KBM-7 (cell line): ENCODE results near the gene UCK2.

ENCODE experiments used
- DNase-seq: peaks from one replicate; pipeline ENCODE4 v3.0.0-alpha.2; 2015
- in situ Hi-C: fragments of 300-500 bp; cut with MboI; formaldehyde crosslinking; loops from 2 replicates; pipeline ENCODE4 v1.14.3; 2020; ENCODE audit warnings: low sequenced_read_pairs, low pct_unique_long_range_greater_than_20kb, mixed read lengths

Gene UCK2

DNA sequence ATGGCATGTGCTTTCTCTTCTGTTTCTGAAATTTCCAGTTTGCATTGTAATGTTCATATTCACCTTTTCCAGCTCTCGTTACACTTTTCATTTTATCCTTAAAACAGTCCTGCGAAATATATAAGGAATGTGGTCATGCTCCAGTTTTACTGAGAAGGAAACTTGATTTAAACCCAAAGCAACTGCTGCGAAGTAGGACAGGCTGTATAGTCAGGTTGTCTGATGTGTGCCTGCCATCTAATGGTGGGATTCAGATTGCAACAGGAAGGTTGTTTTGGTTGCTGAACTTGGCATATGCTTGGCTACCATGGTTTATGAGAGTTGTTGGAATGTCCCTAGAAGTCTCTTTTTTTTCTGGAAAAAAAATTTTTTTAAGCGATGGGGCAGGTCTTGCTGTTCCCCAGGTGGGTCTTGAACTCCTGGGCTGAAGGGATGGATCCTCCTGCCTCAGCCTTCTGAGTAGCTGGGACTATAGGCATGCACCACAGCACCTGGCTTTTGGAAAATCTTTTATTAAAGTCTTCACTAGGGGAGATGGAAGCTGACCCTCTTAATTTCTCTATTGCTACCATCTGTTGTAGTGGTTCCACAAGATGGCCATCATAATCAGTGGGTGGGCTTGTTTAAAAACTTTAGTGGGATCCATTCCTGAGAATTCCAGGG is 86.9 kb downstream of the UCK2 start:
- DNase-seq: peak; percentile 78
- in situ Hi-C loops: loop anchor here (25.0 kb wide), 2 partner anchors 302 to 527 kb away; no protein-coding TSS in a partner anchor

DNA sequence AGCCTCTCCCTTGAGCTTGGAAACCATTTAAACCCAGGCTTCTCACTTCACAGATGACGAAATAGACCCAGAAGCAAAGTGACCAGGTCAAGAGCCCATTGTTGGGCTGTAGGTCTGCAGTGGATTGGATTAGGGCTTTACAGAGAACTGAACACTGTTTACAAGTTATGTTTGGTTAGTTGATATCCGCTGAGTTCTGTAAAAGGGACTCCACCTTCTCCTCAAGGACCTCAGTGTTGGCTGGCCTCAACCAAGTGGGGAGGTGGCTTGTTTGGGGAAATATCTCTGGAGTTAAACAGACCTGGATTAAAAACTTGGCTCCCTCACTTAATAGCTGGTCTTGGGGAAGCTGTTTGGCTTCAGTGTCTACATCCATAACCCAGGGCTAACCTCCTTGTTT is 88.1 kb downstream of the UCK2 start:
- in situ Hi-C loops: loop anchor here (25.0 kb wide), 2 partner anchors 303 to 528 kb away; no protein-coding TSS in a partner anchor
- no peak for DNase-seq

DNA sequence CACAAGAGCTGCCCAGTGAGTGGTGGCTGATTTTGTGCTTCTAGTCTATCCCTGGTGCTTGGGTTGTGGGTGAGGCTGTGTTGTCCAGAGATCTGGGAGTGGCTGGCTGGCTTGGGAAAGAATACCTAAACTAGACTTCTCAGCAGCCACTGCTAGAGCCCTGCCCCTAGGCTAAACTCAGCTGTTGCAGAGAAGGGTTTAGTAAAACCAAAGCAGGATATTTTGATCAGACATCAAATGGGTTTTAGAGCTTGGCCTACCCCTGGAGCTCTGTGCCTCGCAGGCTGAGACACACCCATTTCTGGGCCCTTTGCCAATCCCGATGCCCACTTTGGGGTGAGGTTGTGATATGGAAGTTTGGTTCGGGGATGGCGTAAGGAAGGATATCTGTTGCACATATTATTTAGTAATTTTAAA is 88.5 kb downstream of the UCK2 start:
- in situ Hi-C loops: loop anchor here (25.0 kb wide), 2 partner anchors 304 to 529 kb away; no protein-coding TSS in a partner anchor

DNA sequence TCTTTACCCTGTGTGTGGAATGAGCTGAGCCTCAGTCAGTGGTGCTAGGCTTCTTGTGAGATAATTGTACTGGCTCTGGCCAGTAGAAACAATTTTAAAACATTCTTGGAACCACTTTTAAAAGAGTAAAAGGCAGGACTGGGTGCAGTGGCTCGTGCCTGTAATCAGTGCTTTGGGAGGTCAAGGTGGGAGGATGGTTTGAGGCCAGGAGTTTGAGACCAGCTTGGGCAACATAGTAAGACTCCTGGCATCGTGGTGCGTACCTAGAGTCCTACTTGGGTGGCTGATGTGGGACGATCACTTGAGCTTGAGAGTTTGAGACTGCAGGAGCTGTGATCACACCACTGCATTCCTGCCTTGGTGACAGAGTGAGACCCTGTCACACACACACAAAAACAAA is 89.8 kb downstream of the UCK2 start:
- DNase-seq: no peak
- in situ Hi-C loops: loop anchor here (25.0 kb wide), 2 partner anchors 305 to 530 kb away; no protein-coding TSS in a partner anchor

More for the DNA sequence above, 88.5 kb downstream of the UCK2 start:
- DNase-seq: no peak

DNA sequence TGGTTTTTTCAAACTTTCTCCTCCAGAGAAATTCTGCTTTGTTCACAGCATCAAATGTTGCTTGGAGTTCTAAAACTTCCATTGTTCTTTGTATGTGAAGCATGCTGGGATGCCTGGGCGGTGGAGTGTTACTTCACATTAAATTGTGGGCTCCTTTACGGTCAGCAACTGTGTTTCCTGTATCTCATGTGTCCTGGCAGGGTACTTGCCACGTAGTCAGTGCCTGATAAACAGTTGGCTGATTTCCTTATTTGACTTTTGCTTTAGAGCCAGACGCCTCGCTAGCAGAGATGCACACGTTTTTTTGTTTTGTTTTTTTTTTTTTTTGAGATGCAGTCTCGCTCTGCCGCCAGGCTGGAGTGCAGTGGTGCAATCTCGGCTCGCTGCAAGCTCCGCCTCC is 96.7 kb downstream of the UCK2 start:
- DNase-seq: no peak

DNA sequence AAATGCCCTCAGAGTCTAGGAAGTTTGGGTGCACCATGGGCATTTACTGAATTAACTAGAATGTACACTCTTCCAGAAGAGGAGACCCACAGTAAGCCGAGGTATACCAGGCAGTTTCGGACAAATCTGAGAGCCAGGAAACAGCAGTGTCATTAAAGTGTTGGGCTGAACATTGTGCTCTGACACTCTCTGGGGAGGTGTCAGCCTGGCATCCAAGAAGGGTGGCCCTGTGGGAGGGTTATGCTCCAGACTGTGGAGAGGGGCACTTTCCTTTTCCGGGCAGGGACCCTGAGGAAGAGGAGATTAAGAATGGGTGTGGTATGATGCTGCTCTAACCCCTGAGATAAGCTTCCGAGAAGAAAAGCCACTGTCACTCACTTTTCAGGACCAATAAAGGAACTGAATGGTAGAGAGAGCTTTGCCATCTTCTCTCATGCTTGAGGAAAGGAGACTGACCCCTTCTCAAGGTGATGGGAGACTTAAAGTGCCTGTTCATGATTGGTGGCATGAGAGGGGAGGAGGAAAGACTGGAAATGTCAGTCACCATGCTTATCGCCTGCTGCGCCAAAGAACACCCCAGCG is 98.2 kb downstream of the UCK2 start:
- in situ Hi-C loops: no loop called here

More for the DNA sequence above, 96.7 kb downstream of the UCK2 start:
- in situ Hi-C loops: loop anchor here (25.0 kb wide), 2 partner anchors 312 to 537 kb away; no protein-coding TSS in a partner anchor

DNA sequence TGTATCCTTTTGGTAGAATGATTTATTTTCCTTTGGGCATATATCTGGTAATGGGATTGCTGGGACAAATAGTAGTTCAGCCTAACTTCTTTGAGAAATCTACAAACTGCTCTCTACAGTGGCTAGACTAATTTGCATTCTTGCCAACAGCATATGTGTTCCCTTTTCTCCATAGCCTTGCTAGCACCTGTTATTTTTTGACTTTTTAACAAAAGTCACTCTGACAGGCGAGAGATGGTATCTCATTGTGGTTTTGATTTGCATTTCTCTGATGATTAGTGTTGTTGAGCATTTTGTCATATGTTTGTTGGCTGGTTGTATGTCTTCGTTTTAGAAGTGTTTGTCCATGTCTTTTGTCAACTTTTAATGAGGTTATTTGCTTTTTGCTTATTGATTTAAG is 99.8 kb downstream of the UCK2 start:
- in situ Hi-C loops: no loop called here
- DNase-seq: no peak

More for the DNA sequence above, 98.2 kb downstream of the UCK2 start:
- DNase-seq: no peak

DNA sequence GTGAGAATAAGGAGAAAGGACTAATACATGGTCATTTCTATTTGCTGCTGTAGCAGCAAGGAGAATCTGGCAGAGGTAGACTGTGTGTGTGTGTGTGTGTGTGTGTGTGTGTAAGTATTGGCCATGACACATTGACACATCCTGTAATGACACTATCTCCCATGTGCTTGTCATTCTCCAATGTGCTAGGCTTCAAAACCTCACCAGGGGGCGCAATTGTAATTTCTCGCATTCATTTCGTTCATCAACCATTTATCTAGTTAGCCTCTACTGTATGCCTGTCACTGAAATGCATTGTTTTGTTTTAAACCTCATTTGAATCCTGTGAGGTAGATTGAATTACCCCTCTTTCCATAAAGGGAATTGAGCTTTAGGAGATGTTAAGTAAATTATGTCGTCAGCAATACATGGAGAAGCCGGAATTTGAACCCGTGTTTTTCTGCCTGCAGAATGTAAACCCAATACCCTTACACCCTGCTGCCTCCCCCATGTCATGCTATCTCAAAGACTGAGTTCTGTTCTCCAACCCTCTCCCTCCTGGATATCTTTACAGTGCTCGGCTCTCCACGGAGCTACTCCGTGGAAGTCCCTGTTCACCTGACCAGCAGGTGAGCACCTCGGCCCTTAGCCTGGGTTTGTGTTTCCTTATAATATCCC is 100.8 kb downstream of the UCK2 start:
- in situ Hi-C loops: no loop called here
- peak; percentile 58 for DNase-seq

DNA sequence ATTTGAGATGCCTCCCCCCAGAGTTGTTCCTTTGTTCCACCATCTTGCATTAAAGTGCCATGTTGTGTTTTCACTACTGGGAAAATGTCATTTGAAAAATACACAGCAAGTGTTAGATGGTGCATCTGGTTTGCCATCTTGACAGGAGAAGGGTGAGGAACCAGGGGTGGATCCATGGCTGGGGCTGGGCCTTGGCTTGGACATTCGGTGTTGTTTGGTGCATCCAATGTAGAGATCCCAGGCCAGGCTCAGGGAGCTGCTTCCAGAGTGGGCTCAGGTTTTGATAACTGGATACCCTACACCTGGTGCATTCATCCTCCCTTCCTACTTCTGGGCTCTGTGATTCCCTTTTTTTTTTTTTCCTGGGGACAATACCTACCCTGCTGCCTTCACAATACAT is 103.5 kb downstream of the UCK2 start:
- in situ Hi-C loops: no loop called here
- DNase-seq: no peak

DNA sequence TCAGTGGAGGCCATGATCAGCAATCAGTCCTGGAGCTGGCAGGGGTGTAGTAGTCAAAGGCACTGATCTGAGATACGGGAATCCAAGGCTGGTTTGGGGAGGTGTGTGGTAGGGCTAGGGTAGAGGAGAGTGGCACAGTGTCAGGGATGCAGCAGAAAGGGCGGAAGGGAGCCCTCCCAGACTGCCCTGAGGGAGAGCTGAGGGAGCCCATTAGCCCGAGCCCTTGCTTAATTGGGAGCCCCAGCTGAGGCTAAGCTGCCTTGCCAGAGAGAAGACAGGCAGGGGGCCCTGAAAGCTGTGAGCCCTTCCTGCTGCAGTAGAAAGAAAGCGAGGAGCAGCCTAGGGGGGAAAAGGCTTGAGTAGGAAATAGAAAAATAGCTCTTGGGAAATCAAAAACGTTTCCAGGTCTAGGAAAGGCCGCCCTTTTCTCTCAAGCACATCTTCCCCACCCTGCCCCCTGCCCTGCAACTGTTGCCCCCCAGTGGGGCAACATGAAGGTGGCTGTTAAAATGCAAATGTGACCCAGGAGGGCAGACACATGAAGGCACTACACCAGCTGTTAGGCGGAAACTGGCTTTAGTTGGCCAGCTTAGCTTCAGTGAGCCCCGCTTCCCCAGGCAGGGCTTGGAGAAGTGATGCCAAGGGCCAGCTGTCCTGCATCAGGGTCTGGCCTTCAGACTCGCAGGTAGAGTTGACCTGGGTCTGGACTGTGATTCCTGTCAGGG is 106.2 kb downstream of the UCK2 start:
- DNase-seq: no peak
- in situ Hi-C loops: no loop called here

DNA sequence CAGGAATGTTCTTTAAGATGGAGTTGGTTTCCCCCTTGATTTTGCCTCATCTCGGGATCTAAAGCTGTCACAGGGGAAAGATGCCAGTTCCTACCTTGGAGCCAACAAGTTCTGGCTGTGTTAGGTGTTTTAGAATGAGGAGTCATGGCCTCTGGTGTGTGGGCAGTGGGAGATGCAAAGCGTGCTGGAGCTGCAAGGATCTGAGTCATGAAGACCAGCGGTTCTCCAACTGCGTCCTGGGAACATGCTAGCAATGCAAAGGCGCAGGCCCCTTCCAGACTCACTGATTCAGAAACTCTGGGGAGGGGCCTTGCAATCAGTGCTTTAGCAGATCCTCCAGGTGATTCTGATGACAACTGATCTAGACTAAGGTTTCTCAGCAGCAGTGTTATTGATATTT is 109.1 kb downstream of the UCK2 start:
- DNase-seq: no peak
- in situ Hi-C loops: no loop called here

DNA sequence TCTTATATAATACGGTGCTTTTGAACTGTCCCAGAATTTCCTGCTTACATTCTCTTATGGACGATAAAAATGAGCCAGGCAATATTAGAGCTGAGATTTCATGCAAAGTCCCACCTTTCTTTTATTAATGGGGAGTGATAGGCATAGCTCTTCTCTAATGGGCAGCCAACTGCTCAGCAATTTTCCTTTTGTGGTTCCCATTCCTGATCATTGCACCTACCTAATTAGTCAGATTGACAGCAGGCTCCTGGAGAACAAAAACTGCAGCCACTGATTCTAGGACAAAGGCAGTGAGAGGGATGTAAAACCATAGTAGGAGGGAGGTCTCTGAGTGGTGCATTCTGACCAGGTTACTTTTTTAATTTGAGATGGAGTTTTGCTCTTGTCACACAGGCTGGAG is 110.4 kb downstream of the UCK2 start:
- in situ Hi-C loops: no loop called here
- DNase-seq: no peak

DNA sequence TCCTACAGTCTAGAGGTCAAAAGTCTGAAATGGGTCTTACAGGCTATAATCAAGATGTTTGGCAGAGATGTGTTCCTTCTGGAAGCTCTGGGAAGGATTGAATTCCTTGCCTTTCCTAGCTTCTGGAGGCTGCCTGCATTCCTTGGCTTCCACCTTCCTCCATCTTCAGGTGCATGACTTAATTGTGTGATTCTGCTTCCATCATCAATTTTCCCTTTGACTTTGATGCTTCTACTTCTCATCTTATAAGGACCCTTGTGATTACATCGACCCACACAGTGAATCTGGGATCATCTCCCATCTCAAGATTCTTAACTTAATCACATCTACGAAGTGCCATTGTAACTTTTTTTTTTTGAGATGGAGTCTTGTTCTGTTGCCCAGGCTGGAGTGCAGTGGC is 111.4 kb downstream of the UCK2 start:
- in situ Hi-C loops: no loop called here
- DNase-seq: no peak

DNA sequence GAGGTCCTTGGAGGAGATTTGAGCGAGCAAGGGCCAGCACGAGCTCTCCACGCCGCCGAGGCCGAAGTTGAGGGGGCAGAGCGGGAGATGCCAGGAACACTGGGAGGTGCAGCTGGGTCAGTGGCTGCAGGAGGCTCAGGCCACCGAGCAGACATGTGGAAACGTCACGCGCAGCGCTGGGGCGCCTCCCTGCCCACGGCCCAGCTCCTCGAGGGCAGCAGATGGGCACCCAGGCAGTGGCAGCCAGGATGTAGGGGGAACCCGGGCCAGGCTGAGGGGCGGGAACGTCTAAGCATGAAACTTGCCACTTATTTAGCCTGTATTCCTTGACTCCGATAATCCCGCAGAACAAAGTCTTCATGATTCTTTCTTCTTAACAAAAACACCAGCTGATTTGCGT is 114.1 kb downstream of the UCK2 start:
- no peak for DNase-seq
- in situ Hi-C loops: no loop called here

DNA sequence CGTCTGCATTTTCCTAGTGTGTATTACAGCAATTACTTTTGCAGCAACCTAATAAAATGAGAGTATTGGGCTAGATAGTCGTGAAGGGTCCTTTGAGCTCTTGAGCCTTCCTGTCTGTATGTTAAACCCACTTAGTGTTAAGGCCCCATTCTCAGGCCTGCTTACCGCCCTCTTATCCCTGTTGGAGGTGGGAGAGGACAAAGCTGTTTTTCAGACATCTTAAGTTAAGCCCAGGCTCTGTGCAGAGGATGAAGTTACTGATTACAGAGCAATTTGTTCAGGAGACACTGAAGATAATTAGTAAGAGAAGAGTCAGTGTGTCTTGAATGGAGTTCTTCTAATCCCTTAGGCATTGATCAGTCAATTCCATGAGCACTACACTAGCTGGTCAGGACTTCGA is 114.6 kb downstream of the UCK2 start:
- no peak for DNase-seq

DNA sequence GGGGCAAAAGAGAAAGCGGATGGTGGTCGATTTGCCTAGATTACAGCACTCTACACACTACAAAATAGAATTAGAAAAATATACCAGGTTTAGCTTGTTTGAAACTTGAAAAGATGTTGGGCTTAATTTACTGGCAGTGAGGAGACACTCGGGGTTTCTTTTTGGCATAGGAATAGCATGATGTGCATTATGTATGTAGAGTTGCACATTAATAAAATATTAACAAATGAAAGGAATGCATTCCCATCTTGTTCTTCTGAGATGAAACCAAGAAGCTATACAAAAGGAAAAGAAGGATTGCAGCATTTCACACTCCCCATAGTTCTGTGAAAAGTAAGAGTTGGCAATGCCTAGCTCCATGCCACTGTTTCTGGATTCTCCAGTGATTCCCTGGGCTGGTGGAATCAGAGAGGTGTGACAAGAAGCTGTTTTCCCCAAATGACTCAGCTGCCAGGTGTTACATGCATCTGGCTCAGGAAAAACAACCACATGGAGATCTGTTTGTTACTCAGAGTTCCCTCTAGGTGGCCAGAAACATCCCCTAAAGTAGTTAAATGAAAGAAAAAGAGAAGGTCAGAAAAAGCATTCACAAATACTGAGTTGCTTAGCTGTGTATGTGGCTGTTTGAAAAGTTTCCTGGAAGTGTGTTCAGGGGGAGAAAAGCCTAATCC is 115.6 kb downstream of the UCK2 start:
- DNase-seq: no peak
- in situ Hi-C loops: no loop called here

More for the DNA sequence above, 114.6 kb downstream of the UCK2 start:
- in situ Hi-C loops: no loop called here

DNA sequence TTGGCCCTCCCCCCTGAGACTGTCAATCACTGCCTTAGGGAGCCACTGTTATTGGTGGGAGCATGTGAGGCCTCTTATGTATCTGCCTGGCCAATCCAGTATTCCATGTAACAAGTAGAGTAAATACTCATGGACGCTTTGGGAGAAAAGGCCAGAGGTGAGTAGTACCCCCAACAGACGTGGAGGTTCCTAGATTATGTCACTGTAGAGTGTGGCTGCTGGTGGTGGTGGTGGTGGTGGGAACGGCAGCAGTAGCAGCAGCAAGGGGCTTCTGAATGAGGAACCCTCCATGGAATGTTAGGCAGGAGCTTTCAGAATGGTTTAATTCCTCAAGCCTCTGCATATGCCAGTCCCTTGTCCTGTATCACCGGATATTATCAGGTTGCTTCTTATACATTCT is 118.5 kb downstream of the UCK2 start:
- in situ Hi-C loops: no loop called here
- no peak for DNase-seq

DNA sequence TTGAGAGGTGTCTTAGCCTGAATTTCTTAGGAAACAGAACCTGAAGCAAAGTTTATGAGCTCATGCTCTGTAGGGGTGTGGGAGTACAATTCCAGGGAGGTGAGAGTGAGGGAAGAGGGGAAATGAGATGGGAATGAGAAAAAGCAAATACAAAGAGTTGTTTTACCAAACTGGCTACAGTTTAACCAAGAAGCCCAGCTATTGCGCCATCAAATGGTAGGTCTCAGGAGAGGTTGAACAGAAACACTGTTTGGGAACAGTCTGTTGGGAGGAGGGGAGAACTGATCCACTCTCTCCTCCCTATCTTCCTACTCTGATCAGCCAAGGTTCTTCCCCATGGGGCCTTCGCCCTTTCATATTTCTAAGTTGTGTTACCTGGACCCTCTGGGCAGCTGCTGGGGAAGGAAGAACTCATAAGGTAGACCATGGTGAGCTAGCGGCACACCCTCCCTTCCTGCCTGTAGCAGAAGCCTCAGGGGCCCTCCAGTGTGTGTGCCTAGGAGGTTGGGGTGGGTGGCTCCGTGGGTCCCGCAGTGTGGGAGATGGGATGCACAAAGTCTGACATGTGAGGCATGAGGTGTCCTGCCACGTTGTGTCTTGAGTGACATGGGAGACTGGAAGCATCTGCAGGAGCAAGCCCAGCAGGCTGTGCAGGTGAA is 120.5 kb downstream of the UCK2 start:
- no peak for DNase-seq
- in situ Hi-C loops: no loop called here
